ENCODE data around the gene FBXL12. TPM values are rescaled to one million over a fixed set of nuclear protein-coding genes. Genes with fewer than 3 reads are reported as not detected.
"Not testable (repeated sequence)": the region's sequence is repeated elsewhere in the genome, so short reads cannot be mapped to it uniquely, and the experiment has no call there.

The FBXL12 gene
- total and polyA plus RNA-seq, 7 donors = 10.4 to 22.1 (median 14.6) TPM

- Histone ChIP-seq H3K9me3 (no peaks in the 10 kb centered on the region), H3K36me3 (ENCODE audit: insufficient read depth in 1 of 2, low read depth in 1 of 2) (no peaks in the 10 kb centered on the region), H3K4me1 (no peaks in the 10 kb centered on the region), H3K4me3 (peak overlapping the region; percentile 67), H3K27ac (peak overlapping the region; percentile 62), H3K27me3 (ENCODE audit: insufficient read depth in 3 of 3, low read length in 2 of 3) (peaks cover 0 to 20% (median under 1%) of the 10 kb centered on the region in 3 donors)
- peak; percentile 93 to 94 for DNase-seq
- intact Hi-C loops (cut with DNase I) = loop anchor here (2.0 to 5.0 kb wide), 3 partner anchors 164 to 480 kb away; no protein-coding TSS in a partner anchor
- TF ChIP-seq CTCF (IDR thresholded peaks at IDR 0.05) = no peak
- peak; percentile 70 to 81 (median 74) for ATAC-seq
- WGBS, 3 donors = 2 to 4% (median 3%) methylated on average over 61 to 69 of the region's 70 CpGs
These were observed 26.4 kb downstream of the FBXL12 start for GRCh38 chr19:9792206-9793070.

- intact Hi-C loops (cut with DNase I) = loop anchor here (2.0 to 5.0 kb wide), 3 partner anchors 163 to 479 kb away; no protein-coding TSS in a partner anchor
- Histone ChIP-seq H3K9me3 (no peaks in the 10 kb centered on the region), H3K27ac (no peak overlapping the region), H3K4me3 (peak overlapping the region; percentile 67), H3K36me3 (ENCODE audit: insufficient read depth in 1 of 2, low read depth in 1 of 2) (no peaks in the 10 kb centered on the region), H3K4me1 (no peaks in the 10 kb centered on the region), H3K27me3 (ENCODE audit: insufficient read depth in 3 of 3, low read length in 2 of 3) (peaks cover 0 to 27% (median 2%) of the 10 kb centered on the region in 3 donors)
- ATAC-seq (peak; percentile 72 to 77 (median 73)), DNase-seq (peak; percentile 95)
- 3 to 4% (median 3%) methylated on average over 40 to 50 of the region's 50 CpGs for WGBS, 3 donors
- TF ChIP-seq CTCF (IDR thresholded peaks at IDR 0.05) = no peak
These were observed 27.2 kb downstream of the FBXL12 start for GRCh38 chr19:9791552-9792205.

- H3K4me1 ChIP-seq; H3K9me3 ChIP-seq; H3K27ac ChIP-seq; ATAC-seq; H3K36me3 ChIP-seq (ENCODE audit: insufficient read depth in 1 of 2, low read depth in 1 of 2); DNase-seq: not testable (repeated sequence)
- H3K27me3 ChIP-seq (ENCODE audit: insufficient read depth in 3 of 3, low read length in 2 of 3) = peaks cover 0 to 33% (median 2%) of the 10 kb centered on the region in 3 donors
- intact Hi-C loops (cut with DNase I) = loop anchor here (5.0 kb wide), 2 partner anchors 164 to 479 kb away; no protein-coding TSS in a partner anchor
- WGBS, 3 donors = 72 to 83% (median 76%) methylated on average over 6 of the region's 6 CpGs
- peak overlapping the region; percentile 52 for H3K4me3 ChIP-seq
These were observed 27.9 kb downstream of the FBXL12 start for GRCh38 chr19:9791073-9791367.

- H3K27me3 ChIP-seq (ENCODE audit: insufficient read depth in 3 of 3, low read length in 2 of 3) = peaks cover 0 to 40% (median 4%) of the 10 kb centered on the region in 3 donors
- DNase-seq; H3K27ac ChIP-seq; H3K4me3 ChIP-seq; H3K36me3 ChIP-seq (ENCODE audit: insufficient read depth in 1 of 2, low read depth in 1 of 2); intact Hi-C loops (cut with DNase I); H3K9me3 ChIP-seq; ATAC-seq; H3K4me1 ChIP-seq: not testable (repeated sequence)
- 46 to 51% (median 50%) methylated on average over 5 of the region's 5 CpGs for WGBS, 3 donors
These were observed 29.3 kb downstream of the FBXL12 start for GRCh38 chr19:9789579-9789978.

GRCh38 chr19:9789066-9789465 is 29.8 kb downstream of the FBXL12 start:
- H3K27me3 ChIP-seq (ENCODE audit: insufficient read depth in 3 of 3, low read length in 2 of 3) = peaks cover 0 to 44% (median 4%) of the 10 kb centered on the region in 3 donors
- no peaks in the 10 kb centered on the region for H3K4me1 ChIP-seq
- 72 to 78% (median 77%) methylated on average over 11 of the region's 11 CpGs for WGBS, 3 donors
- H3K36me3 ChIP-seq (ENCODE audit: insufficient read depth in 1 of 2, low read depth in 1 of 2) = no peaks in the 10 kb centered on the region
- no peak overlapping the region for H3K4me3 ChIP-seq
- intact Hi-C loops (cut with DNase I) = no loop called here
- DNase-seq (no peak), ATAC-seq (no peak)
- no peaks in the 10 kb centered on the region for H3K9me3 ChIP-seq
- no peak for TF ChIP-seq CTCF (IDR thresholded peaks at IDR 0.05)
- H3K27ac ChIP-seq = no peak overlapping the region

GRCh38 chr19:9788604-9789003 is 30.3 kb downstream of the FBXL12 start:
- H3K27ac ChIP-seq; H3K4me3 ChIP-seq; H3K9me3 ChIP-seq; H3K36me3 ChIP-seq (ENCODE audit: insufficient read depth in 1 of 2, low read depth in 1 of 2); ATAC-seq; DNase-seq; H3K4me1 ChIP-seq; intact Hi-C loops (cut with DNase I): not testable (repeated sequence)
- WGBS, 3 donors = 90 to 92% (median 91%) methylated on average over 13 of the region's 13 CpGs
- peaks cover 0 to 44% (median 4%) of the 10 kb centered on the region in 3 donors for H3K27me3 ChIP-seq (ENCODE audit: insufficient read depth in 3 of 3, low read length in 2 of 3)
